ENCODE measurements around the gene DHX35. TPM values are rescaled to one million over a fixed set of nuclear protein-coding genes. Genes with fewer than 3 reads are reported as not detected.

Gene DHX35
- total and polyA plus RNA-seq, 2 of the 13 experiments (the other 11 are each of a cell fraction or from before 2014, with no cell fraction given) = 25.8 to 28.7 TPM

GRCh38 chr20:38935285-38935684, 26.9 kb upstream of the DHX35 start (continued):
- TF ChIP-seq ATF4 (CRISPR knock-in tag; IDR thresholded peaks at IDR 0.05) (0 out of 4 replicates have a peak, but pooled peaks of 1 of the 2 experiments have one; percentile 10), NR0B2 (CRISPR knock-in tag; IDR thresholded peaks at IDR 0.05) (0 out of 2 replicates have a peak, but pooled peaks have one; percentile 59), STAG1 (CRISPR knock-in tag; IDR thresholded peaks at IDR 0.05) (peak; percentile 72), DBP (CRISPR knock-in tag; IDR thresholded peaks at IDR 0.05; ENCODE audit: not compliant biosample characterization) (no peak), POGZ (CRISPR knock-in tag; IDR thresholded peaks at IDR 0.05) (0 out of 2 replicates have a peak, but pooled peaks have one; percentile 30), MBNL3 (CRISPR knock-in tag; conservative IDR thresholded peaks at IDR 0.05) (no peak), ZNF709 (CRISPR knock-in tag; IDR thresholded peaks at IDR 0.05) (no peak), NFE2L1 (CRISPR knock-in tag; IDR thresholded peaks at IDR 0.05; ENCODE audit: borderline replicate concordance) (no peak), HMGXB3 (CRISPR knock-in tag; IDR thresholded peaks at IDR 0.05; ENCODE audit: borderline replicate concordance) (no peak), ZNF615 (CRISPR knock-in tag; IDR thresholded peaks at IDR 0.05; ENCODE audit: borderline replicate concordance) (no peak), HINFP (CRISPR knock-in tag; IDR thresholded peaks at IDR 0.05; ENCODE audit: low read depth) (no peak), REPIN1 (CRISPR knock-in tag; IDR thresholded peaks at IDR 0.05; ENCODE audit: borderline replicate concordance, low read depth) (no peak), ZNF10 (CRISPR knock-in tag; IDR thresholded peaks at IDR 0.05; ENCODE audit: borderline replicate concordance, low read depth) (no peak), TP53 (CRISPR knock-in tag; conservative IDR thresholded peaks at IDR 0.05) (no peak)
- TF ChIP-seq, protein P1, sequence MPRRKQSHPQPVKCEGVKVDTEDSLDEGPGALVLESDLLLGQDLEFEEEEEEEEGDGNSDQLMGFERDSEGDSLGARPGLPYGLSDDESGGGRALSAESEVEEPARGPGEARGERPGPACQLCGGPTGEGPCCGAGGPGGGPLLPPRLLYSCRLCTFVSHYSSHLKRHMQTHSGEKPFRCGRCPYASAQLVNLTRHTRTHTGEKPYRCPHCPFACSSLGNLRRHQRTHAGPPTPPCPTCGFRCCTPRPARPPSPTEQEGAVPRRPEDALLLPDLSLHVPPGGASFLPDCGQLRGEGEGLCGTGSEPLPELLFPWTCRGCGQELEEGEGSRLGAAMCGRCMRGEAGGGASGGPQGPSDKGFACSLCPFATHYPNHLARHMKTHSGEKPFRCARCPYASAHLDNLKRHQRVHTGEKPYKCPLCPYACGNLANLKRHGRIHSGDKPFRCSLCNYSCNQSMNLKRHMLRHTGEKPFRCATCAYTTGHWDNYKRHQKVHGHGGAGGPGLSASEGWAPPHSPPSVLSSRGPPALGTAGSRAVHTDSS (CRISPR knock-in tag; conservative IDR thresholded peaks at IDR 0.05) = no peak

Measured in HepG2 (cell line).